GM12801 (cell line): ENCODE measurements around the gene CCDC106.

Experiments used
- TF ChIP-seq, protein P1 (sequence below): IDR thresholded peaks from one replicate; pipeline ENCODE4 v1.5.1; 2011; ENCODE audit warnings: control low read depth; ENCODE audit not compliant: insufficient read length; ENCODE audit errors: extremely low read depth

CCDC106 gene

DNA sequence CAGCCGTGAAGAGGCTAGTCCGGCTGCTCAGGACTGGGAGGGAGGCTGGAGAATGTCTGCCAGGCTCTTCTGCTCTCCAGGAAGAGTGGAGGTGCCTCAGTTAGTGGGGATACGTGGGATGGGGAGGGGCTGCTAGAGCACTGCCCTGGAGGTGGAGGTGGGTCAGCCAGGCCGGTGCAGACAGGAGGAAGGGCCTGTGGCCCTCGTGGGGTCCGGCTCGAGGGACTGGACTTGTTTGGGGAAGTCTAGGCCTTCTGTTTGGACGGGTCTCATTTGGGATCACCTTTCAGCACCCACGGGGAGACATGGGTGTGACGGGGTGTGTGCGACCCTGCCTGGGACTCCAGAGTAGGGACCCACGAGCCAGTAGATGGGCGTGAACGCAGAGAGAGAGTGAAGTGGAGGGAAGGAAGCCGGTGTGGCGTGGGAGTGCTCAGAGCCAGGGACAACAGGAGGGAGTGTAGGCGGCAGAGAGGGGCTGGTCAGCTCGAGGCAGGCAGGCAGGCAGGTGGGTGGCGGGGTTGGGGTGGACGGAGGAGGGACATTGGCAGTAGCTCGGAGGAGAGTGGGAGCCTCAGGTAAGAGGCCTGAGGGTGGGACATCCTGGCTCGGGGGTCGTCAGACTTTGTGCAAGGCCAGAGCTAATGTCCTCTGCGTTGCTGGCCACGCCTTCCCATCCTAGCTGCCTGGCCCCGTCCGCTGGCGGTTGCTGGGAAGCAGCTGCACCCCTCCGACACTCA is 38.5 kb downstream of the CCDC106 start:
- TF ChIP-seq, protein P1, sequence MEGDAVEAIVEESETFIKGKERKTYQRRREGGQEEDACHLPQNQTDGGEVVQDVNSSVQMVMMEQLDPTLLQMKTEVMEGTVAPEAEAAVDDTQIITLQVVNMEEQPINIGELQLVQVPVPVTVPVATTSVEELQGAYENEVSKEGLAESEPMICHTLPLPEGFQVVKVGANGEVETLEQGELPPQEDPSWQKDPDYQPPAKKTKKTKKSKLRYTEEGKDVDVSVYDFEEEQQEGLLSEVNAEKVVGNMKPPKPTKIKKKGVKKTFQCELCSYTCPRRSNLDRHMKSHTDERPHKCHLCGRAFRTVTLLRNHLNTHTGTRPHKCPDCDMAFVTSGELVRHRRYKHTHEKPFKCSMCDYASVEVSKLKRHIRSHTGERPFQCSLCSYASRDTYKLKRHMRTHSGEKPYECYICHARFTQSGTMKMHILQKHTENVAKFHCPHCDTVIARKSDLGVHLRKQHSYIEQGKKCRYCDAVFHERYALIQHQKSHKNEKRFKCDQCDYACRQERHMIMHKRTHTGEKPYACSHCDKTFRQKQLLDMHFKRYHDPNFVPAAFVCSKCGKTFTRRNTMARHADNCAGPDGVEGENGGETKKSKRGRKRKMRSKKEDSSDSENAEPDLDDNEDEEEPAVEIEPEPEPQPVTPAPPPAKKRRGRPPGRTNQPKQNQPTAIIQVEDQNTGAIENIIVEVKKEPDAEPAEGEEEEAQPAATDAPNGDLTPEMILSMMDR = no peak

DNA sequence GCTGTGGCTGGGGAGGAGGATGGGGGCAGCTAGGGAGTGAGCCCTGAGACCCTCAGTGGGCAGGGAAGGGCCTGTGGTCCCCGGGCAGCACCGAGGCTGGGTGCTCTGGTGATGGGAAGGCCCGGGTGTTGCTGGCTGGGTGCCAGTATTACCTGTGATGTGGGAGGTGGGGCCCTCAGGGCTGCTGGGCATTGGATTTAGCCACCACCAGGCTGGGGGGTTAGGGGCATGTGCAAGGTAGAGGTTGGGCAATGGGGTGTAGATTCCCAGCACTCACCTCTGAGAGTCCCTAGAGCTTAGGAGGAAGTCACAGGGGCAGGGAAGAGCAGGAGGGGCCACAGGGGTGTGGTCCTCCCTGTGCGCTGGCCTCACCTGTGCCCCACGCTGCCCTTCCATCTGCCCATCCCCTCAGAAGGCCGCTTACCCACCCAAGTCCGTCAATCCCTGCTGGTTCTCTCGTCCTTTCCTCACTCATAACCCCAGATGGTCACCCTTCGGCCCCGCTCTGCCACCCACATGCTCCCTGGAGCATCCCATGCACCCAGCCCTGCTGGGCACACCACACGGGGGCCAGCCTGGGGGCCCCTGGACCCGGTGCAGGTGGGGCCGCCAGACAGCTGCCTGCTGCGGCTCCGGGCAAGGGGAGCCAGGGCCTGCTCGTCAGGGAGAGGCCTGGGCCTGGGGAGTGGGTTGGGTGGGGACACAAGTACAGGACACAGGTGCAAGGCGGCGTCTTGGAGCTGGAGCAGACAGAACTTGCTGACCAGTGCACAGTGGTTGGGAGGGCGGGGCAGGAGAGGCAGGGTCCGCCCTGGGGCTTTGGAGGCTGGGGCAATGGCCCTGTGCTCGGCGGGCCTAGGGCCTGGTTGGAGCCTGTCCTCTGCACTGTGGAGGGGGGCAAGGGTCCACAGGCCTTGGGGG is 39.5 kb downstream of the CCDC106 start:
- TF ChIP-seq, protein P1 = no peak

DNA sequence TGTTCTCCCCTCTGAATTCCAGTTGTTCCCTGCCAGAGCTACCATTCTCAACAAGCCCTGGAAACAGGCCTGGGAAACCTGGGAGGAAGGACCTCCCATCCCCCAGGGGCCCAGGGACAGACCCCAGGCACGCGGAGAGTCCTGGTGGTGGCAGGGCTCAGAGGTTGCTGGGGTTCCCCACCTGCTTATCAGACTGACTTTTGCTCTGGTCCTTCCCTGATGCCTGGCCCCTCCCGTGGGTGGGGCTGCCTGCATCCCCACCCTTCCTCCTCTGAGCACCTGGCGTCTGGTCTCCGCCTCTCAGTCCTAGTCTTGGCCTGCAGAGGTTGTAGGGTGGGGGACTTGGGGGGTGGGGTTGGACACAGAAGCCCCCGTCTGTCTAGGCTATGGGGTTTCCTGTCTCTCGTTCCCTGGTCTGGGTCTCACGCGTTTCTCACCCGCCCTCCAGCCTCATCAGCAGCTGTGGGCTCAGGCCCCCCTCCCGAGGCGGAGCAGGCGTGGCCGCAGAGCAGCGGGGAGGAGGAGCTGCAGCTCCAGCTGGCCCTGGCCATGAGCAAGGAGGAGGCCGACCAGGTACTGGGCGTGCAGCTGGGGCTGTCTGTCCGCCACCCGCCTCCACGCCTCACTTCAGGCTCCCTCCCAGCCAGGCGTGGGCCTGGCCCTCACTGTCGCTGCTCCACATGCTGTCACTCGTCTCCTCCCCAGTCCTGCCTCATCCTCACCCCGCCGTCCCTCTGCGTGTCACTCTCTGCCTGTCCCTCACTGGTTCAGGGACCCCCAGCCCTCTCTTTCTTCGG is 40.6 kb downstream of the CCDC106 start:
- TF ChIP-seq, protein P1 = no peak

DNA sequence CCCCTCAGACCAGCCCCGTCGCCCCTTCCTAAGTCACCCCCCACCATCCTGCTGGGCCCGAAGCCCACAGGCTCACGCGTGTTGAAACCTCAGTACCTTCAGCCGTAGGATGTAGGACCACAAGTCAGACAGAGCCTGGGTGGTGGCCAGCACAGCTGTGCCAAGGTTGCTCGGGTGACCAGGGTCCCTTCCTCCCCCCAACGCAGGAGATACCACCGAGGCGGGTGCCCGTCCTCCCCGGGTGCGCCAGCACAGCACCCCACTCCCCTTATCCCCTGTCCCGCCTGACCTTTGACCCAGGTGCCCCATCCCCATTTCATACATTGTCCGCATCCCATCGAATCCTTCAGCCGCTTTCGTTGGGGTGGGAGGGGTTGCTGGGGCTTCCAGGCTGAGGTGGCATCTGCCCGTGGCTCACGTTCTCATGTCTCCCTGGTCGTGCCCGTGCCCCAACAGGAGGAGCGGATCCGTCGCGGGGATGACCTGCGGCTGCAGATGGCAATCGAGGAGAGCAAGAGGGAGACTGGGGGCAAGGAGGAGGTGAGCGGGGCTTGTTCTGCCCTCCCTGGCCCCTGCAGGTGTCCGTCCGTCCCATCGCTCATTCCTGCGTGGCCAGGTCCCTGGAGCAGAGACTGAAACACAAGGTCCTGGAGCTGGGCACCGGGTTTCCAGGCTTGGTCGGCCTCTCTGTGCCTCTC is 41.5 kb downstream of the CCDC106 start:
- TF ChIP-seq, protein P1 = no peak

DNA sequence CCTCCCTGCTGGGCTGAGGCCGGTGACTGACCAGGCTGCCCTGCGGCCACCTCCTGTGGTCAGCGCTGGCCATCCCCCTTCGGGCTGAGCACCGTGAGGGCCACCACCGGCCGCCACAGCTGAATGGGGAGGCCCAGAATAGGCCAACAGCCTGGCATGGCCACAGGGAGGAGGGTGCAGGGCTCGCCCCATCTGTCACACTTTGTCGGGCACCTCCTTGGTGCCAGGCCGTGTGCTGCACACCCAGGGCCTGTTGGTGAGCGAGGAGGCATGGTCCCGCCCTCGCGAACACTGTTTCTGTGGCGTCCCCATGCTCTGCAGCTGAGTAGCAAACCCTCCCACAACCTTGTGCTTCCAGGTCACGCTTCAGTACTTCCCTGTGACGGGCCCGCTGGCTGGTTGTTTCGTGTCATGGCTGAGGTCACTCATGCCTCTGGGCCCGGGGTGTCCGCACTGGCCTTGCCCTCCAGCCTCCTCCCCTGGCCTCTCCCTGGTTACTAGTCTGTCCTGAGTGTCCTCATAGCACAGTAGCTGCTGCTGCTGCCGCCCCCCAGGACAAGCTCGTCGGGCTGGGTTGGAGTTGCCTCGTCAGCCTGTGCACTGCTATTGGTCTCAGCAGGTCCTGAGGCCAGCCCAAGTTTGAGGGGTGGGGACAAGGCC is 42.2 kb downstream of the CCDC106 start:
- TF ChIP-seq, protein P1 = no peak

DNA sequence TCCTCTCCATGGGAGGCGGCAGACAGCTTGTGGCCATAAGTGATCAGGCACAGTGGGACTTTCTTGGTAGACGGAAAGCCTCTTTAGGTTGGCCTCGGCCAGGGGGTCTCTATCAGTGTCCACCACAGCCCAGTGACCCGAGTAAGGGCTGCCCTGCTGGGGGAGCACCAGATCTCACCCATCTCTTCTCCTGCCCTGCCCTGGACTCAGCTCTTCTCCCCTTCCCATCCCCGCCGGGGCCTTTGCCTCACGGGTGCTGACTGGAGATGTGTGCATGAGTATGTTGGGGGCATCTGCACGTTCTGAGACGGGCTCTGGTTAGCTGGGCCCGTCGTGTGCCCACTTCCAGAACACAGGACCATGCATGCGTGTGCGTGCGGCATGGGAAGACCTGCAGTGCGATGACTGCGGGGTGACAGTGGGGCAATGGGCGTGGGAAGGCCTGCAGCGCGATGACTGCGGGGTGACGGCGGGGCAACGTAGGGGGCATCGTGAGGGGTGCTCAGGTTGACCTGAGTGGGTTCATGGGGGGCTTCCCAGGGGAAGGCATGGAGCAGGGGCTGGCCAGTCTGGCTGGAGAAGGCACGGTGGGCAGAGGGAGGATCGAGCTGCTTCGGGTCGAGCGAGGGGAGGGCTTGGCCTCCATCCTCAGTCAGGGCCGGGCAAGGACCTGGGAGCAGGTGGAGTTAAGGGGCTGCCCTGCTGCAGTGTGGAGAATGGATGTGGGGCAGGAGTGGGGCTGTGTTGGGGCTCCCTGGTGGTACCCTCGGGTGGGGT is 42.9 kb downstream of the CCDC106 start:
- TF ChIP-seq, protein P1 = no peak
